Measurements from ENCODE around the gene ZKSCAN1. TPM values are rescaled to one million over a fixed set of nuclear protein-coding genes. Genes with fewer than 3 reads are reported as not detected.

ZKSCAN1 gene
- total and polyA plus RNA-seq, 2 experiments from 2014 or later: 11.8 to 19.4 TPM

DNA sequence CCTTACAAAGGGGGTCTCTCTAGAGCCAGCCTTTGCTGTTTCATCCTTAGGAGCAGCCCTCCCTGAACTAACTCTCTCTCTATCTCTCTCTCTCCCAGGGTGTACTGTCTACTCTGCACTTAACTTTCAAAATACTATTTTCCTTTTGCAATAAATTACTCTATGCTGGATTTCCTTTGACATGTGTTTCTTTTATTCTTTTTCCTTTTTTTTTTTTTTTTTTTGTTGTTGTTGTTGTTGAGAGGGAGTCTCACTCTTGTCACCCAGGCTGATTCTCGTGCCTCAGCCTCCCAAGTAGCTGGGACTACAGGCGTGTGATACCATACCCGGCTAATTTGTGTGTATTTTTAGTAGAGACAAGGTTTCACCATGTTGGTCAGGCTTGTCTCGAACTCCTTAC, 67.6 kb downstream of the ZKSCAN1 start:
- no peaks in the 10 kb centered on the region for H3K27me3 ChIP-seq (ENCODE audit: insufficient read depth)
- TF ChIP-seq, protein P1, sequence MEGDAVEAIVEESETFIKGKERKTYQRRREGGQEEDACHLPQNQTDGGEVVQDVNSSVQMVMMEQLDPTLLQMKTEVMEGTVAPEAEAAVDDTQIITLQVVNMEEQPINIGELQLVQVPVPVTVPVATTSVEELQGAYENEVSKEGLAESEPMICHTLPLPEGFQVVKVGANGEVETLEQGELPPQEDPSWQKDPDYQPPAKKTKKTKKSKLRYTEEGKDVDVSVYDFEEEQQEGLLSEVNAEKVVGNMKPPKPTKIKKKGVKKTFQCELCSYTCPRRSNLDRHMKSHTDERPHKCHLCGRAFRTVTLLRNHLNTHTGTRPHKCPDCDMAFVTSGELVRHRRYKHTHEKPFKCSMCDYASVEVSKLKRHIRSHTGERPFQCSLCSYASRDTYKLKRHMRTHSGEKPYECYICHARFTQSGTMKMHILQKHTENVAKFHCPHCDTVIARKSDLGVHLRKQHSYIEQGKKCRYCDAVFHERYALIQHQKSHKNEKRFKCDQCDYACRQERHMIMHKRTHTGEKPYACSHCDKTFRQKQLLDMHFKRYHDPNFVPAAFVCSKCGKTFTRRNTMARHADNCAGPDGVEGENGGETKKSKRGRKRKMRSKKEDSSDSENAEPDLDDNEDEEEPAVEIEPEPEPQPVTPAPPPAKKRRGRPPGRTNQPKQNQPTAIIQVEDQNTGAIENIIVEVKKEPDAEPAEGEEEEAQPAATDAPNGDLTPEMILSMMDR (conservative IDR thresholded peaks at IDR 0.05; ENCODE audit: low read depth in 2 of 2): no peak
- no peak for TF ChIP-seq CREB1 (CRISPR knock-in tag; IDR thresholded peaks at IDR 0.05; ENCODE audit: low read depth)
- no peak for TF ChIP-seq NANOG (IDR thresholded peaks at IDR 0.05; ENCODE audit: borderline replicate concordance)
- TF ChIP-seq, protein P2, sequence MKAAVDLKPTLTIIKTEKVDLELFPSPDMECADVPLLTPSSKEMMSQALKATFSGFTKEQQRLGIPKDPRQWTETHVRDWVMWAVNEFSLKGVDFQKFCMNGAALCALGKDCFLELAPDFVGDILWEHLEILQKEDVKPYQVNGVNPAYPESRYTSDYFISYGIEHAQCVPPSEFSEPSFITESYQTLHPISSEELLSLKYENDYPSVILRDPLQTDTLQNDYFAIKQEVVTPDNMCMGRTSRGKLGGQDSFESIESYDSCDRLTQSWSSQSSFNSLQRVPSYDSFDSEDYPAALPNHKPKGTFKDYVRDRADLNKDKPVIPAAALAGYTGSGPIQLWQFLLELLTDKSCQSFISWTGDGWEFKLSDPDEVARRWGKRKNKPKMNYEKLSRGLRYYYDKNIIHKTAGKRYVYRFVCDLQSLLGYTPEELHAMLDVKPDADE (IDR thresholded peaks at IDR 0.05): no peak
- TF ChIP-seq, protein P3, sequence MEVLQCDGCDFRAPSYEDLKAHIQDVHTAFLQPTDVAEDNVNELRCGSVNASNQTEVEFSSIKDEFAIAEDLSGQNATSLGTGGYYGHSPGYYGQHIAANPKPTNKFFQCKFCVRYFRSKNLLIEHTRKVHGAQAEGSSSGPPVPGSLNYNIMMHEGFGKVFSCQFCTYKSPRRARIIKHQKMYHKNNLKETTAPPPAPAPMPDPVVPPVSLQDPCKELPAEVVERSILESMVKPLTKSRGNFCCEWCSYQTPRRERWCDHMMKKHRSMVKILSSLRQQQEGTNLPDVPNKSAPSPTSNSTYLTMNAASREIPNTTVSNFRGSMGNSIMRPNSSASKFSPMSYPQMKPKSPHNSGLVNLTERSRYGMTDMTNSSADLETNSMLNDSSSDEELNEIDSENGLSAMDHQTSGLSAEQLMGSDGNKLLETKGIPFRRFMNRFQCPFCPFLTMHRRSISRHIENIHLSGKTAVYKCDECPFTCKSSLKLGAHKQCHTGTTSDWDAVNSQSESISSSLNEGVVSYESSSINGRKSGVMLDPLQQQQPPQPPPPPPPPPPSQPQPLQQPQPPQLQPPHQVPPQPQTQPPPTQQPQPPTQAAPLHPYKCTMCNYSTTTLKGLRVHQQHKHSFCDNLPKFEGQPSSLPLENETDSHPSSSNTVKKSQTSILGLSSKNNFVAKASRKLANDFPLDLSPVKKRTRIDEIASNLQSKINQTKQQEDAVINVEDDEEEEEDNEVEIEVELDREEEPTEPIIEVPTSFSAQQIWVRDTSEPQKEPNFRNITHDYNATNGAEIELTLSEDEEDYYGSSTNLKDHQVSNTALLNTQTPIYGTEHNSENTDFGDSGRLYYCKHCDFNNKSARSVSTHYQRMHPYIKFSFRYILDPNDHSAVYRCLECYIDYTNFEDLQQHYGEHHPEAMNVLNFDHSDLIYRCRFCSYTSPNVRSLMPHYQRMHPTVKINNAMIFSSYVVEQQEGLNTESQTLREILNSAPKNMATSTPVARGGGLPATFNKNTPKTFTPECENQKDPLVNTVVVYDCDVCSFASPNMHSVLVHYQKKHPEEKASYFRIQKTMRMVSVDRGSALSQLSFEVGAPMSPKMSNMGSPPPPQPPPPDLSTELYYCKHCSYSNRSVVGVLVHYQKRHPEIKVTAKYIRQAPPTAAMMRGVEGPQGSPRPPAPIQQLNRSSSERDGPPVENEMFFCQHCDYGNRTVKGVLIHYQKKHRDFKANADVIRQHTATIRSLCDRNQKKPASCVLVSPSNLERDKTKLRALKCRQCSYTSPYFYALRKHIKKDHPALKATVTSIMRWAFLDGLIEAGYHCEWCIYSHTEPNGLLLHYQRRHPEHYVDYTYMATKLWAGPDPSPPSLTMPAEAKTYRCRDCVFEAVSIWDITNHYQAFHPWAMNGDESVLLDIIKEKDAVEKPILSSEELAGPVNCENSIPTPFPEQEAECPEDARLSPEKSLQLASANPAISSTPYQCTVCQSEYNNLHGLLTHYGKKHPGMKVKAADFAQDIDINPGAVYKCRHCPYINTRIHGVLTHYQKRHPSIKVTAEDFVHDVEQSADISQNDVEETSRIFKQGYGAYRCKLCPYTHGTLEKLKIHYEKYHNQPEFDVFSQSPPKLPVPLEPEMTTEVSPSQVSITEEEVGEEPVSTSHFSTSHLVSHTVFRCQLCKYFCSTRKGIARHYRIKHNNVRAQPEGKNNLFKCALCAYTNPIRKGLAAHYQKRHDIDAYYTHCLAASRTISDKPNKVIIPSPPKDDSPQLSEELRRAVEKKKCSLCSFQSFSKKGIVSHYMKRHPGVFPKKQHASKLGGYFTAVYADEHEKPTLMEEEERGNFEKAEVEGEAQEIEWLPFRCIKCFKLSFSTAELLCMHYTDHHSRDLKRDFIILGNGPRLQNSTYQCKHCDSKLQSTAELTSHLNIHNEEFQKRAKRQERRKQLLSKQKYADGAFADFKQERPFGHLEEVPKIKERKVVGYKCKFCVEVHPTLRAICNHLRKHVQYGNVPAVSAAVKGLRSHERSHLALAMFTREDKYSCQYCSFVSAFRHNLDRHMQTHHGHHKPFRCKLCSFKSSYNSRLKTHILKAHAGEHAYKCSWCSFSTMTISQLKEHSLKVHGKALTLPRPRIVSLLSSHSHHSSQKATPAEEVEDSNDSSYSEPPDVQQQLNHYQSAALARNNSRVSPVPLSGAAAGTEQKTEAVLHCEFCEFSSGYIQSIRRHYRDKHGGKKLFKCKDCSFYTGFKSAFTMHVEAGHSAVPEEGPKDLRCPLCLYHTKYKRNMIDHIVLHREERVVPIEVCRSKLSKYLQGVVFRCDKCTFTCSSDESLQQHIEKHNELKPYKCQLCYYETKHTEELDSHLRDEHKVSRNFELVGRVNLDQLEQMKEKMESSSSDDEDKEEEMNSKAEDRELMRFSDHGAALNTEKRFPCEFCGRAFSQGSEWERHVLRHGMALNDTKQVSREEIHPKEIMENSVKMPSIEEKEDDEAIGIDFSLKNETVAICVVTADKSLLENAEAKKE (CRISPR knock-in tag; IDR thresholded peaks at IDR 0.05): no peak
- TF ChIP-seq STAT1 (IDR thresholded peaks at IDR 0.05; ENCODE audit: unreplicated experiment): no peak
- no peak for TF ChIP-seq EZH2phosphoT487 (IDR thresholded peaks at IDR 0.05; ENCODE audit: unreplicated experiment)
- no peak for TF ChIP-seq EZH2 (IDR thresholded peaks at IDR 0.05; ENCODE audit: low read depth, unreplicated experiment)
- TF ChIP-seq ZNF331 (CRISPR knock-in tag; IDR thresholded peaks at IDR 0.05; ENCODE audit: low read depth): no peak
- TF ChIP-seq JUNB (IDR thresholded peaks at IDR 0.05; ENCODE audit: unreplicated experiment): no peak
- no peak for TF ChIP-seq ZNF114 (CRISPR knock-in tag; IDR thresholded peaks at IDR 0.05)
- Mint-ChIP-seq H3K36me3 (ENCODE audit: low read depth) (peaks cover 30% of the 10 kb centered on the region), H3K4me3 (peak overlapping the region; percentile 95), H3K27me3 (ENCODE audit: insufficient read depth, low read depth, poor library complexity) (peaks cover 16% of the 10 kb centered on the region), H3K9me3 (peaks cover 9% of the 10 kb centered on the region; the same call in 2 of the 3 replicates), H3K4me1 (peaks cover 23% of the 10 kb centered on the region), H3K27ac (peak overlapping the region; percentile 95)
- peak overlapping the region; percentile 37 for H3K4me2 ChIP-seq
- DNase-seq (ENCODE audit: low spot score) (no peak), ATAC-seq (peak; percentile 9)
- peak overlapping the region; percentile 94; the same call in 1 of the 2 replicates for H3K4me3 ChIP-seq
- peaks cover 15% of the 10 kb centered on the region for H3K4me1 ChIP-seq (ENCODE audit: insufficient read depth)
- H3F3A ChIP-seq (replicated peaks; ENCODE audit: low read depth): peaks cover 20% of the 10 kb centered on the region
- peaks cover 33% of the 10 kb centered on the region for H3K79me2 ChIP-seq (replicated peaks; ENCODE audit: insufficient read depth)
- peaks cover 19% of the 10 kb centered on the region for H3K36me3 ChIP-seq (ENCODE audit: insufficient read depth)
- H2AFZ ChIP-seq: no peak overlapping the region
- H3K9me2 ChIP-seq (ENCODE audit: insufficient read depth): no peaks in the 10 kb centered on the region
- H4K20me1 ChIP-seq (replicated peaks; ENCODE audit: insufficient read depth): peaks cover 20% of the 10 kb centered on the region
- H3K27ac ChIP-seq (ENCODE audit: low read depth): peak overlapping the region; percentile 62

Data from GM23338 (cell line).